NCI-H146 treated with DMSO at 0.1 percent for 48 hours (cell line): ENCODE results near the gene KXD1.
"Not testable (repeated sequence)": the region's sequence is repeated elsewhere in the genome, so short reads cannot be mapped to it uniquely, and the experiment has no call there.

ENCODE experiments used
- DNase-seq: peaks from one replicate; lab custom pipeline; 2025; ENCODE audit not compliant: unreplicated experiment; lab: John Stamatoyannopoulos, UW

The KXD1 gene

DNA sequence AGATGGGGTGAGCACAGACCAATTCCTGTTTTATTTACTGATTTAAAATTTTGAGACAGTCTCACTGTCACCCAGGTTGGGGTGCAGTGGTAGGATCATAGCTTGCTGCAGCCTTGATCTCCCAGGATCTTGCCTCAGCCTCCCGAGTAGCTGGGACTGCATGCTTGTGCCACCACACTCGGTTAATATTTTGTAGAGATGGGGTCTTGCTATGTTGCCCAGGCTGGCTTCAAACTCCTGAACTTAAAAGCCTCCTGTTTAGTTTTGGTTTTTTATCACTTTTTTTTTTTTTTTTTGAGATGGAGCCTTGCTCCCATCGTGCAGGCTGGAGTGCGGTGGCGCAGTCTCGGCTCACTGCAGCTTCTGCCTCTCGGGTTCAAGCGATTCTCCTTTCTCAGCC, 18.7 kb downstream of the KXD1 start:
- DNase-seq, result no peak

DNA sequence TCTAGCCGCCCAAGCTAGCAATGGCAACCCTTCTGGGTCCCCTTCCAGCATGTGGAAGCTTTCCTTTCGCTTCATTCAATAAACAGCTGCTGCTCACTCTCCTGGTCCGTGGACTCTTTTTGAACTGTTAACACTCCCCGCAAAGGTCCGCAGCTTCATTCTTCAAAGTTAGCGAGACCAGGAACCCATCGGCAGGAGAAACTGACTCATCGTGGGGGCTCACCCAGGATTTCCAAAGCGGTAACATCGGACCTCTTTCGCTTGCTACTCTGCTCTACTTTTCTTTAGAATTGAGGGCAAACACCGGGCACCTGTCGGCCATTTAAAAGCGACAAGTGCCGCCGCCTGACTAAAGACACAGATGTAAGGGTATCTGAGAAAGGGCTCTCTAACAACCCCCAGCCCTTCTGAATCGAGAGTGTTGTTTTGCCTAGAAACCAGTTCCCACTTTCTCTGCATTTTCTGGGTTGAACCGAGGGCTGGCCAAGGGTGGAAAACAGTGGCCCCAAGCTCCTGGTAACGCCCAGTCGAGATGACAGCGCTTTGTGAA, 19.8 kb downstream of the KXD1 start:
- no peak for DNase-seq

DNA sequence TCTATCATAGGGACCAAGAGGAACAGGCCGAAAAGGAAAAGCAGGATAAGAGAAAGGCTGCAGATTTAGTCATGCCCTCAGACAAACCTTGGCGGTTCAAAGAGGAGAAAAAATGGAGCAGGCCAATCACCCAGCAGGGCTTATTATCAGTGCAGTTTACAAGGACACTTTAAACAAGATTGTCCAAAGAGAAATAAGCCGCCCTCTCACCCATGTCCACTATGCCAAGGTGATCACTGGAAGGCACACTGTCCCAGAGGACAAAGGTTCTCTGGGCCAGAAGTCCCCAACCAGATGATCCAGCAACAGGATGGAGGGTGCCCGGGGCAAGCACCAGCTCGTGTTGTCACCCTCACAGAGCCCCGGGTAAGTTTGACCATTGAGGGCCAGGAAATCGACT, 22.6 kb downstream of the KXD1 start:
- DNase-seq, result no peak

DNA sequence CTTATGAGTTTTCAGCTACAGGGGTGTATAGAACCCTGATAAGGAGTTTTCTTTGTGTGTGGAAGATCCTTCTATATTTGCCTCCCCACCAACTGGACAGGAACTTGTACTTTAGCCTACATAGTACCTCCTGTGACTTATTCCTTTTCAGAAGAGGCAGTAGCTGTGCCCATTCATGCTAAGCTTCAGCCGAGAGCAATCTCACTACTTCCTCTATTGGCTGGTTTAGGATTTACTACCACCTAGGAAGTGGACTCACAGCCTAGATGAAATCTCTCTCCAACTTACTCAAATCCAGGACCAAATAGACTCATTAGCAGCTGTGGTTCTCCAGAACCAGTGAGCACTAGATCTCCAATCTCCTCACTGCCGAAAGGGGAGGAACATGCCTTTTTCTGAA, 28.6 kb downstream of the KXD1 start:
- no peak for DNase-seq

DNA sequence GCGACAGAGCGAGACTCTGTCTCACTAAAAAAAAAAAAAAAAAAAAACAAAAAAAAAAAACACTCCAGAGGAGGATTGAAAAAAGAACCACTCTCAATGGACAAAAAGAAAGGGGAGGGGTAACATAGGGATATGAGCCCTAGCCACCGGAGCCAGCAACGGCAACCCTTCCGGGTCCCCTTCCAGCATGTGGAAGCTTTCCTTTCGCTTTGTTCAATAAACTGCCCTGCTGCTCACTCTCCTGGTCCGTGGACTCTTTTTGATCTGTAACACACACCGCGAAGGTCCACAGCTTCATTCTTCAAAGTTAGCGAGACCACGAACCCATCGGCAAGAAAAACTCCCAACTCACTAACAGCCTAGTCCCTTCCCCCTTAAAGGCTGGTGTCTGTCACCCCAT, 29.9 kb downstream of the KXD1 start:
- DNase-seq, result no peak

DNA sequence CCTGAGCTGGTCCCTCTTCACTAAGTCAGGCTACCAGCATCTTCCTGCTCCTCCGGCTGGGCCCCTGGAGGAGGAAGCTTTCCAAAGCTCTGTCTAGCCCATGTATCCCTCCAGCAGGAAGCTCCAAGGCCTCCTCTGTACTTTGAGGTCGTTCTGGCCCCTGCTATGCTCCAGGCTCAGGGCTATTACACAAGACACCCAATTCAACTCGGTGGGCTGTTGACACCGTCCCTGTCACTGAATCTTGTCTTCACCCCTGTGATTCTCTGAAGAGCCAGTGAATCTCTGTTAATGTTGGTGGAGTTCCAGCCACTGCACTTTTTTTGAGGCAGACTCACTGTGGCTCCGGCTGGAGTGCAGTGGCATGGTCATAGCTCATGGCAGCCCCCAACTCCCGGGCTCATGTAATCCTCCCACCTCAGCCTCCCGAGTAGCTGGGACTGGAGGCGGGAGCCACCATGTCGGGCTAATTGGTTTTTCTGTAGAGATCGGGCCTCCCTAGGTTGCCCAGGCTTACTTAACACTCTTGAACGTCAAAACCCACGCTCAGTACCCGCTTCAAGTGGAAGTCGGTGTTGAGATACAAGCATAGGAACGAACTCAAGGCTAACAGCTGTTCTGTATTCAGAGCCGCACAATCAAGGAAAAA, 30.4 kb downstream of the KXD1 start:
- DNase-seq, result no peak

DNA sequence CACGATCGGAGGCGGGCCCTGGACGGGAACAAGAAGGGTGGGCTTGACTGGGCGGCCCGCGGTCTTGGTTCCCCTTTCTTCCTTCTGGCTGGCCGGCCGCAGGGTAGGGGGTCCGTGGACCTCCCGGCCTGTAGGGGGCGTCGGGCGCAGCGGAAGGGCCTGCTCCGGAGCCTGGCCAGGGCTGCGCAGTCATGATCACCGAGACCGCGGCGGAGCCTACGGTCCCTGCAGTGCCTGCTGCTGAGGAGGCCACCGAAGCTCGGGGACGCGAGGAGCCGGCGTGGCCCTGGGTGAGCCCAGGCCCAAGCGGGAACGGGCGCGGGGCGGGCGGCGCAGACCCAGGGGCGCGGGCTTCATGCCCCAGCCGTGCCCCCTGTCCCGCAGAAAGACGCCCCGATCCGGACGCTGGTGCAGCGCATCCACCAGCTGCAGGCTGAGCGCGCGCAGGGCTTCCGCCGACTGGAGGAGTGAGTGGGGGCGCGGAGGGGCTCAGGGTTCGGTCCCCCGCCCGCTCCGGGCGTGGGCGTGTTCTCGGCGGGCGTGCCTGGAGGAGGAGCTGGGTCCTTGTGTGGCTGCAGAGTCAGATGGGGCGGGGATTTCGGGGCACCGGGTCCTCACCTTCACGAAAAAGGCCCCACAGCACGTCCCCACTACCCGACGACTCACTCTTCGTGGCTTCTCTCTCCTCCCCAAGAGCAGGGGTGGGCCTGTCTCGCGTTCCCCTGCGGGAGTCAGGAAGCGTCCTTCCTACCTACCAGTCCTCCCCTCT, 31.1 kb downstream of the KXD1 start, which contains the start of gene REX1BD:
REX1BD (plus strand) TSS at position 188 of the 769 bp plus-strand sequence; CDS start at position 192, 4 bp downstream.
- DNase-seq, result peak; percentile 80

DNA sequence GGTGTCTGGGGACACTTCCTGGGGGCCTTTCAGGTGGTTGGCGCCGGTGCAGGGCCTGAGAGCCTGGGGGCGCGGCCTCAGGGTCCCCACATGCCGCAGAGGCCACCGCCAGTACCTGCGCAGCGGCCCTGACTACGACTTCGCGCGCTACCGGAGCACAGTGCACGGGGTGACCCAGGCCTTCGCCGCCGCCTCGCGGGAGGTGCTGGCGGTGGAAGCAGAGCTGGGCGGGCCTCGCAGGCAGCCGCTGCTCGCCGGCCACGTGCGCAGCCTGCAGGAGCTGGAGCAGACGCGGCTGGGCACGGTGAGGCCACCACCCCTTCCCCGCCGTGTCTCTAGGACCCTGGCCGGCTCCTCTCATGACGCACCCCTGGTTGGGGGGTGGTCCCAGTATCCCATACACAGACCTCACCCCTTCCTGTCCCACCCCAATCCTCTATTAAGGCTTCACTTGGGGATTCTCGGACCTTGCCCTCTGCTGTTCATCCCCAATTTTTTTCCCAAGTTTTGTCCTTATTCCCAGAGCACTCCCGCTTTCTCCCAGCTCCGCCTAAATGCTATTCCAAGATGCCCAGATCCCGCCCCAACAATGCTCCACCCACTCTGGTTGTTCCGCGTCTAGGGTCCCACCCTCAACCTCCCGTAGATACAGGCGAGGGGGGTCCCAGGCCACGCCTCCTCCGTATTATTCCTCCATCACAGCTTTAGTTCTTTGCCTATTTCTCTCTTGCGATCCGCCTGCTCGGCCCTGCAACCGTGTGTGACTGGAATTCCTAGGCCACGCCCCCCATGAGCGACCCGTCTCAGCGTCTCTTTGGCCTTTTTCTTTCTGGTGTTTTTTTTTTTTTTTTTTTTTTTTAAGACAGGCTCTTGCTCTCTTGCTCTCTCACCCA, 32.0 kb downstream of the KXD1 start:
- DNase-seq, result peak; percentile 60

DNA sequence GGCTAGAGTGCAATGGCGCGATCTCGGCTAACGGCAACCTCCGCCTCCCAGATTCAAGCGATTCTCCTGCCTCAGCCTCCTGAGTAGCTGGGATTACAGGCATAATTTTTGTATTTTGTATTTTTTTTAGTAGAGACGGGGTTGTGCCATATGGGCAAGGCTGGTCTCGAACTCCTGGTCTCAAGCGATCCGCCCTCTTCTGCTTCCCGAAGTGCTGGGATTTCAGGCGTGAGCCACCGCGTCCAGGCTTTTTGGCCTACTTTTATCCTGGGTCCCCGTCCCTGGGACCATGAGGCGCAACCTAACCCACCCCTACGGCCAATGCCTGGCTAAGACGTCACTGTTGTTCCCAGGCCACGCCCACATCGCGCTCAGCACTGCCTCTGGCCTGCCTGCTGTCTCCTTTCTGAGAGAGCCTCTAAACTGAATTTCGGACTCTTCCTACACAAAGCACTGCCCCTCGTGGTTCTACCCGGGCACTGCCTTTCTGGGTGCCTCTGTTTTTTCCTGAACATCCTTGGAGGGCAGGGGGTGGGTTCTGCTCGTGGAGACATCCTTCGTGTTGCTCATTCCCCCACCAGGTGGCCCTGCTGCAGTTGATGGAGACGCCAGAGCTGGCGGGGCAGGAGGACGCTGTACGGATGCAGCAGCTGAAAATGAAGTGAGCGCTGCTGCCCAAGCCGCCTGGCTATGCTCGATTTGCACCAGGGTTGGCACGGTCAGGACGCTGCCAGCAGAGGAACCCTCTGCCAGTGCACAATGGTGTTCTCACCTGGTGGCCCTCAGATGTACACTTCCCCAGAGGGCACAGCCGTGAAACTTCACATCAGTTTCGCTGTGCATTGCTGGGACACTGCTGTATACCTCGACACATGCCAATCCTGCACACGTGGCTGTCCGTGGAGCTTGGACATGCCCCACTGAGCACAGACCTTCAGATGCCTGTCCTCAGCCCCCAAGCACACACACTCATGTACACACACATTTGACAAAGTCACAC, 32.9 kb downstream of the KXD1 start:
- DNase-seq, result no peak

DNA sequence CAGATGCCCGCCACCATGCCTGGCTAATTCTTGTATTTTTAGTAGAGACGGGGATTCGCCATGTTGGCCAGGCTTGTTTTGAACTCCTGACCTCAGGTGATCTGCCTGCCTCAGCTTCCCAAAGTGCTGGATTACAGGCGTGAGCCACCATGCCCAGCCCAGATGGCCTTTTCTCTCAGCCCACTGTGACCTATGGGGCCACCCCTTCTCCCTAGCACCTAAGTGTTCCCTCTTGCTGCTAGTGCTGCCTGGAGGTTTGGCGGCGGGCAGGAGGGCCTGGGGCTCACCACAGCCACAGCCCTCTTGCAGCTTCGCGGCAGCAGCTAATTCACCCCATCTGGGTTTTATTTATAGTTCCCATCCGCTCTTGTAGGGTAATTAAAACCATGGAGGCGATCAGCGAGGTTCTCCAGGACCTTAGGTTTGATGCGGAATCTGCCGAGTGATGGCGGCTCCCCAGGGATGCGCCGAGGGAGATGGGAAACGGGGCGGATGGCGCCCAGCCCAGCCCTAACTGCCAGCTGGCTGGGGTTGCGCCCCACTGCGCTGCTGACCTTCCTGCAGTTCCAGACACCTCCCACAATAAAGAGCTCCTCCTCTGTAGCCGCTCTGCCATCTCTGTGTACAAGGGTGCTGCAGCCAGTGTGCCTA, 34.2 kb downstream of the KXD1 start:
- no peak for DNase-seq

DNA sequence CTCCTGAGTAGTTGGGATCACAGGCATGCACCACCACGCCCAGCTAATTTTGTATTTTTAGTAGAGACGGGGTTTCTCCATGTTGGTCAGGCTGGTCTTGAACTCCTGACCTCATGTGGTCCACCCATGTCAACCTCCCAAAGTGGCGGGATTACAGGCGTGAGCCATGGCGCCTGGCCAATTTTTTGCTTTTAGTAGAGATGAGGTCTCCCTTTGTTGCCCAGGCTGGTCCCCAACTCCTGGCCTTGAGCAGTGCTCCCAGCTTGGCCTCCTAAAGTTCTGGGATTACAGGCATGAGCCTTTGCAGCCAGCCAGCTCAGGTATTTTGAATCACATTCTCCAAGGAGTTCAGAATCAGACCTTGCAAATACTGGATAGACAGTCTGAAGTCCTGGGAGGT, 35.1 kb downstream of the KXD1 start:
- DNase-seq, result not testable (repeated sequence)

DNA sequence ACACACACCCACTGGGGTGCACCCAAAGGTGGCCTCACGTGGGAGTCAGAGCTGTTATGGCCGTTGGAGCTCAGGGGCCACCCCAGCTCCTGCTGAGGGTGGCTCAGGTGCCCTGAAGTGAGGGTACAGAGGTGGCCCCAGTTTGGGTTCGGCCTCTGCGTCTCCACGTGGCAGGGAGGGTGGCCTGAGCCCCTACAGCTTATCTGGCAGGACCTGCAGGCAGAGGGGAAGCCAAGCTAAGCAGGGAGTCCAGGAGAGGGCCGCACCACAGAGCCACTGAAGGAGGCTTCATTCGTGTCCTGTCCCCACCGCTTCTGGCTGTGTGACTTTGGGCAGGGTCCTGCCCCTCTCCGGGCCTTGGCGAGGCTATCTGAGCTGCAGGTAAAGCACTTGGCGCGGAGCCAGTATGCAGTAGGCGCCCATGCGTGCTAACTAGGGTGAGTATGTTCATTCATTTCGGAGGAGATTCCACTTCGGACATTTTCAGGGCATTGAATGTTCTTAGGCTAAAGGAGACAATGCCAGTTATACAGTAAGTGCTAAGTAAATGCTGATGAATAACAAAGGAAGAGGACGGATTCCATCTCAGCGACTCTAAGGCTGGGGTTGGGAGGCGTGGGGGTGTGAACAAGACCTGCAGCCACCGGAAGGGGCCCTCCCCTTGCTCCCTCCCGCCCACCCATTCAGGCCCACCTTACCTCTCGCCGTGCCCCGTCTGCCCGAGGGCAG, 35.9 kb downstream of the KXD1 start:
- no peak for DNase-seq

DNA sequence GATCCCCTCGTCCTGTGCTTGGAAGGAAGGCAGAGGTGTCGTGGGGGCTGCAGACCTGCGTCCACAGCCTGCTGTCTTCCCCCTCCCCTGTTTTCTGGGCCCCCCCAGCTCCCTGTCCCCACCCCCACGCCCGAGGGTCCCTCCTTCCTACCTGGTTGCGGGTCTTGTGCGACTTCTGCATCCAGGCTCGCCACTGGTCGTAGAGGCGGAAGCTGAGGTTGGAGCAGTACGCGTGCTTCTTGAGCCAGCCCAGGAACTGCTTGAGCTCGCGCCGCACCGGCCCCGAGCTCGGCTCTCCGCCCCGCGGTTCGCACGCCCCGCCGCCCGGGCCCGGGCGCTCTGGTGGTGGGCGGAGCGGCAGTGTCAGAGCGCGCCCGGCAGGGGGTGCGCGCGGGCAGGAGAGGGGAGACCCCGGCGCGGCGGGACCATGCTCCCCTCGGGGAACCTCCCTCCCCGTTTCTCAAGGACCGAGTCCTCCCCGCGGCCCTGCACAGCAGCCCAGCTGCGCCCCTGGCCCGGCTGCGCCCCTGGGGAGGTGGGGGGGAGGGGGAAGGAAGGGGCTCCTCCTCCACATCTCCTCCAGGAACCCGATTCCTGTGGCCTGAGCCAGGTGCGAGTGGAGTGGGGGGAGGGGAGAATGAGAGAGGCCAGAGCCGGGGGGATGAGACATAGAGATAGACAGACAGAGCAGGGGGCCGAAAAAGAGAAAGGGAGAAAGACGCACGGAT, 36.6 kb downstream of the KXD1 start:
- DNase-seq, result peak; percentile 58

DNA sequence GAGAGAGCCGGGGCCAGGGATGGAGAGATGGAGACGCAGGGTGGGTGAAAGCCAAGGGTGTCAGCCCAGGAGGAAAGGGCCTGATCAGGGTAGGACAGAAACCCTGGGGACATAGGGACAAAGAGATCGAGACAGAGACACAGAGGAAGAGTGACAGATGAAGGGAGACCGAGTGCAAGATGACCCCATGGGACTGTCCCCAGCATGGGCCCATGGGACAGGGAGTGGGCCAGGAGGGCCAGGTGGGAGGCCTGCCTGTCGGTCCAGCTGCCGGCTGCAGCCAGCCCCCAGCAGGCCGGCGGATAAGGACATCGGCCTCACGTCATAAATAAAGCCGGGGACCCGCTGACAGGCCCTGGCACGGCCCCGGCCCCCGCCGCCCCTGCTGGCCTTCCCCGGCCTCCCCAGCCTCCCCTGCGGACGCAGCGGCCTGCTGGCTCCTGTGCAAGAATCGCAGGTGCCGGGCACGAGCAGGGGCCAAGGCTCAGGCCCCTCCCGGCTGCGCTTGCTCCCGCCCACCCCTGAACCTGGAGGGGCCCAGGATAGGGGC, 37.2 kb downstream of the KXD1 start:
- no peak for DNase-seq

DNA sequence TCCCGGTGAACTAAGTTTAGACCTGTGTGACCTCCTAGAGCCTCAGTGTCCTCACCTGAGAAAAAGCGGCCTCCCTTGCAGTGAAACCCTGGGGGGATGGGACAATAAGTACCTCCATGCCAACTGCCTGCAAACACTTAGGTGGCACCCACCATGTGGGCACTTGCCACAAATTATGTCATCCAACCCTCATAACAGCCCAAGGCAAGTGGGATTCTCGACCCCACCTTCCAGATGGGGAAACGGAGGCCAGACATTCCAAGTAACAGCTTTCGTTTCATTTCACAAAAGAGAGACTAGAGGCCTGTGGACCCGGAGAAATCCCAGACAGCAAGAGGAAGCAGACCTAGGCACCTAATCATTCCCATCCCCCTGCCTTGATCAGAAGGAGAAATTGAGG, 37.8 kb downstream of the KXD1 start:
- no peak for DNase-seq

DNA sequence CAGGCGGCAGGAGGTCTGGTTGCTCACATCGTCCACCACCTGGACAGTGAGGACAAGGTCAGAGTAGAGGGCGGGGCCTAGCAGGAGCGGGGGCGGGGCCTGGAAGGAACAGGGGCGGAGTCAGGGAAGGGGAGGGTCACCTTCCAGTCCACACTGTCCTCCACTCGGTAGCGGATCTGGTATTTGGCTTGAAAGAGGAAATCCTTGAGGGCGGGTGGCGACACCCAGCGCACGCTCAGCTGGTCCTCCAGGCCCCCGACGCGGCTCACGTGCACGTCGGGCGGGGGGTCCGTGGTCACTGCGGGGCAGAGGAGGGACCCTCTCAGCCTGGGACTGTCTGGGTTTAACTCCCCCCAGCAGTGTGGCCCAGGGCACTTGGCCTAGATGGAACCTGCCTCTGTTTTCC, 39.1 kb downstream of the KXD1 start:
- DNase-seq, result peak; percentile 85

DNA sequence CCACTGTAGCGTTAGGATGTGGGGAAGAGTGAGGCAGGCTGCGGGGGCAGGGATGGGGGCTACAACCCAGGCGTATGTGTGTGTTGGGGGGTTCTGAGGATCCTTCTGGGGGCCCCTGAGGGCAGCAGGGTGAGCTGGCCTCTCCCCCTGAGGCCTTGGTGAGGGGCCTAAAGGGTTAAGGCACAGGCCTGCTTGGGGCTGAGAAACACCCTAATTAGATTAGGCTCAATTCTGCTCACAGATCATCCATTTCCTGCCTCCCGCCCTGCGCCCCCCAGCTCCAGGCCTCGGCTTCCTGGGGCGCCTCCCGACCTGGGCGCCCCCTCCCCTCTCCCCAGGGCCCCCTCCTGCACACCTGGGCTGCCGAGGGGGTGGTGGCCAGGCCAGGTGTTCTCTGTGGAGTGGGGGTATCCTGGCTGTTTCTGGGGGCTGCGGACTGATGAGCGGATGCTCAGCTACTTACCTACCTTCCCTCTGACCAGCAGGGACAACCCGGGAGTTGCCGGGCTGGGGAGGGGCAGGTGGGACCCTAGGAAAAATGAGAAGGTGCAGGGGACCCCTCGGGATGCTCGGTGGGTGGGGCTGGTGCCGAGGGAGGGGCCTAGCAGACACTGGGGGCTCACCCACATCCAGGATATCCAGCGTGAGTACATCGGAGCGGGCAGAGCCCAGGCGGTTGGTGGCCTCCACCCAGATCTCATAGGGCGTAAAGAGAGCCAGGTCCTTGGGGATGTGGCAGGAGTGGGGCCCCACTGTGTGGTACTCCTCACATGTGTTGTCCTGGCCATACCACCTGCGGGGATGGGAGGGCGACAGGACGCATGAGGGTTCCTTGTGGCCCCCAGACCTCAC, 40.4 kb downstream of the KXD1 start:
- DNase-seq, result no peak
